MCF 10A (cell line): ENCODE measurements around the gene SPEM2. TPM values are rescaled to one million over a fixed set of nuclear protein-coding genes. Genes with fewer than 3 reads are reported as not detected.

ENCODE experiments used
- BruUV-seq: library from RNA; stranded (reverse); fragments of 400-500 nt; replicated peaks from 2 replicates; lab custom pipeline; 2021; lab: Mats Ljungman, UMichigan
- CTCF ChIA-PET: fragments of 300-600 bp; sonication (Branson Sonifier 250); formaldehyde crosslinking; extraction: SDS; loops from one replicate; lab custom pipeline; 2021; ENCODE audit warnings: antibody characterized with exemption, inconsistent platforms; lab: Yijun Ruan, JAX
- POLR2A ChIA-PET: fragments of 300-600, 350-650 bp; sonication (Branson Sonifier 250); formaldehyde crosslinking; extraction: SDS; loops from one replicate; lab custom pipeline; 2020; ENCODE audit warnings: antibody characterized with exemption, inconsistent platforms; lab: Yijun Ruan, JAX
- DNase-seq: peaks from one replicate; pipeline ENCODE4 v3.0.0-alpha.2; 2018; ENCODE audit not compliant: unreplicated experiment
- H3K27ac Mint-ChIP-seq: one replicate; pipeline ENCODE4 v1.8.0; 2022; ENCODE audit warnings: mild to moderate bottlenecking, low read depth, mixed read lengths; ENCODE audit not compliant: unreplicated experiment
- H3K27me3 Mint-ChIP-seq: one replicate; pipeline ENCODE4 v1.8.0; 2022; ENCODE audit warnings: mixed read lengths; ENCODE audit not compliant: insufficient read depth, unreplicated experiment
- H3K36me3 Mint-ChIP-seq: one replicate; pipeline ENCODE4 v1.8.0; 2022; ENCODE audit warnings: mild to moderate bottlenecking, moderate library complexity, mixed read lengths; ENCODE audit not compliant: insufficient read depth, unreplicated experiment
- H3K4me1 Mint-ChIP-seq: one replicate; pipeline ENCODE4 v1.8.0; 2022; ENCODE audit warnings: mixed read lengths; ENCODE audit not compliant: insufficient read depth, unreplicated experiment
- H3K4me3 Mint-ChIP-seq: one replicate; pipeline ENCODE4 v1.8.0; 2022; ENCODE audit warnings: mild to moderate bottlenecking, moderate library complexity, mixed read lengths; ENCODE audit not compliant: unreplicated experiment
- H3K9me3 Mint-ChIP-seq: one replicate; pipeline ENCODE4 v1.8.0; 2022; ENCODE audit warnings: mixed read lengths; ENCODE audit not compliant: unreplicated experiment
- CTCF ChIP-seq: fragments of 200-600 bp; IDR thresholded peaks from one replicate; pipeline ENCODE4 v1.8.0; 2022; ENCODE audit warnings: antibody characterized with exemption, mild to moderate bottlenecking; ENCODE audit not compliant: unreplicated experiment
- intact Hi-C: fragments of 100-400 bp; cut with micrococcal nuclease; formaldehyde crosslinking; loops from 2 replicates; pipeline ENCODE4 v1.14.1; 2022
- total RNA-seq: library from RNA; stranded (reverse); gene quantifications from 2 replicates; pipeline ENCODE4 v1.2.3, GENCODE V29; 2022

SPEM2 gene
- total RNA-seq, 1 experiment from 2014 or later = not detected

GRCh38 chr17:7462474-7463371 lies 37.3 kb downstream of the SPEM2 start:
- no peak for DNase-seq
- Mint-ChIP-seq H3K9me3 (no peaks in the 10 kb centered on the region), H3K27ac (no peak overlapping the region), H3K4me1 (peaks cover 10% of the 10 kb centered on the region), H3K4me3 (no peak overlapping the region), H3K36me3 (peaks cover 60% of the 10 kb centered on the region), H3K27me3 (no peaks in the 10 kb centered on the region)
- intact Hi-C loops = no loop called here
- ChIA-PET CTCF (interaction anchor here (0.6 to 1.9 kb wide), 7 partner anchors 8 to 647 kb away, joined by 3 to 8 read pairs (median 3); no protein-coding TSS in a partner anchor), POLR2A (interaction anchor here (0.7 to 4.4 kb wide), 5 partner anchors 13 to 134 kb away, joined by 3 to 18 read pairs (median 3); partner anchors contain the start of gene POLR2A)
- no TSS peak for BruUV-seq
- TF ChIP-seq CTCF = no peak

- H3K4me3 Mint-ChIP-seq = no peak overlapping the region
- no peaks in the 10 kb centered on the region for H3K27me3 Mint-ChIP-seq
- H3K27ac Mint-ChIP-seq = no peak overlapping the region
- peaks cover 62% of the 10 kb centered on the region for H3K36me3 Mint-ChIP-seq
- CTCF ChIA-PET = interaction anchor here (0.7 to 1.3 kb wide), 2 partner anchors 7 to 26 kb away, joined by 3 to 4 read pairs; no protein-coding TSS in a partner anchor
- POLR2A ChIA-PET = interaction anchor here (4.4 kb wide), 1 partner anchor 21 kb away, joined by 18 read pairs; the partner anchor contains the start of gene POLR2A
- no peaks in the 10 kb centered on the region for H3K9me3 Mint-ChIP-seq
- no peak for TF ChIP-seq CTCF
- peaks cover 10% of the 10 kb centered on the region for H3K4me1 Mint-ChIP-seq
- BruUV-seq = no TSS peak
- DNase-seq = no peak
- intact Hi-C loops = no loop called here
These were observed 38.0 kb downstream of the SPEM2 start for GRCh38 chr17:7463372-7463846.

GRCh38 chr17:7464081-7464480 lies 38.7 kb downstream of the SPEM2 start:
- no peak for TF ChIP-seq CTCF
- Mint-ChIP-seq H3K4me1 (peaks cover 10% of the 10 kb centered on the region), H3K27me3 (no peaks in the 10 kb centered on the region), H3K27ac (no peak overlapping the region), H3K9me3 (no peaks in the 10 kb centered on the region), H3K36me3 (peaks cover 63% of the 10 kb centered on the region), H3K4me3 (no peak overlapping the region)
- ChIA-PET POLR2A (interaction anchor here (1.6 to 4.4 kb wide), 2 partner anchors 11 to 21 kb away, joined by 5 to 18 read pairs; partner anchors contain the start of gene POLR2A), CTCF (interaction anchor here (0.5 to 1.3 kb wide), 2 partner anchors 27 to 53 kb away, joined by 3 to 4 read pairs; no protein-coding TSS in a partner anchor)
- DNase-seq = no peak
- intact Hi-C loops = no loop called here
- no TSS peak for BruUV-seq
